SJSA1 (cell line): Measurements from ENCODE around the gene PTPRT. TPM values are rescaled to one million over a fixed set of nuclear protein-coding genes. Genes with fewer than 3 reads are reported as not detected.

Experiments used
- DNase-seq, 2 experiments: peaks; one replicate each; pipeline ENCODE4 v3.0.0-alpha.2; 2015 to 2020; ENCODE audit warnings: low spot score in 2 of 2, low read depth in 1 of 2
- H3K27ac ChIP-seq: fragments of 250-450 bp; sonication (Bioruptor Pico); 2 replicates; pipeline ENCODE4 v1.5.1; 2020; ENCODE audit warnings: mild to moderate bottlenecking, moderate library complexity
- H3K27me3 ChIP-seq: fragments of 250-450 bp; sonication (Bioruptor Pico); replicated peaks from 2 replicates; pipeline ENCODE4 v1.5.1; 2020; ENCODE audit warnings: mild to moderate bottlenecking, moderate library complexity
- H3K36me3 ChIP-seq: fragments of 250-450 bp; sonication (Bioruptor Pico); 2 replicates; pipeline ENCODE4 v1.5.1; 2020; ENCODE audit warnings: mild to moderate bottlenecking
- H3K4me1 ChIP-seq: fragments of 250-450 bp; sonication (Bioruptor Pico); replicated peaks from 2 replicates; pipeline ENCODE4 v1.6.1; 2021; ENCODE audit warnings: mild to moderate bottlenecking
- H3K4me3 ChIP-seq: fragments of 250-450 bp; sonication (Bioruptor Pico); 2 replicates; pipeline ENCODE4 v1.5.1; 2020; ENCODE audit warnings: mild to moderate bottlenecking
- H3K9me3 ChIP-seq: fragments of 250-450 bp; sonication (Bioruptor Pico); replicated peaks from 2 replicates; pipeline ENCODE4 v1.5.1; 2020; ENCODE audit warnings: mild to moderate bottlenecking
- total RNA-seq: library from RNA; depleted of rRNA; stranded (reverse); fragments of >200 nt; shearing (Covaris generic); gene quantifications from 2 replicates; pipeline ENCODE4 v1.2.3, GENCODE V29; 2014; rRNA removed

The PTPRT gene
- total RNA-seq, result not detected in 2 replicates

DNA sequence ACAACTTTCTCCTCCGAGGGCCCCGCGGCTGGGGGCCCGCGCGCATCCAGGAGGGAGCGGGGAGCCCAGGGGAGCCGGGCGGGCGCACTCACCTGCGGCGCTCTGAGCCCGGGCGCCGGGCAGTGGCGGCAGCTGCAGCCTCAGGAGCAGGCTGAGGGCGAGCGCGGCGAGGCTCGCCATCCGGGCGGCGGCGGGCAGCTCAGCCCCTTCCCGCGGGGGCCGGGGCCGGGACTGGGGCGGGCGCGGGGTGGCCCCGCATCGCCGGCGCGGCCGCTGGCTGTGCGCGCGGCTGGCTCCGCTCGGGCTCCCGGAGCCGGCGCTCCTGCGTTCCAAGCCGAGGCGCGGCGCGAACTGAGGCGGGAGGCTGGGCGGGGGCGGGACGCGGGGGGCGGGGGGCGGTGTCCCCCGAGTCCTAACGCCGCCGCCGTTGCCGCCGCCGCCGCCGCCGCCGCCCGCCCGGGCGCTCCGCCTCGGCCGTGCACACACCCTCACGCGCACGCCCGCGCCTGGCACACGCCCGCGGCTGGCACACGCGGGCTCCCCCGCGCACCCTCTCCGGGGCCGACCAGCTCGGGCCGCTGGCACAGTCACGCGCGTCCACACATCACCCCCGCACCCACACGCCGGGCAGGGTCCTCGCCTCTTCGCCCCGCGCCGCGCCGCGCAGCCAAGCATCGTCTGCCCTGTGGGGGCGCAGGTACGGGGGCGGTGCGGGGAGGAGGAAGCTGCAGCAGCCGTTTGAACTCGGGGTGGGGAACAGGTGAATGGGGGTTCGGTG is at the start of gene PTPRT:
Gene PTPRT (minus strand): TSS at position 353 of the 778 bp plus-strand sequence. CDS start 173 bp downstream, at position 180.
- no peaks in the 10 kb centered on the region for H3K9me3 ChIP-seq
- no peak within 1 kb of the TSS for H3K27ac ChIP-seq
- H3K4me1 ChIP-seq, result no peaks in the 10 kb centered on the region
- DNase-seq, result no peak
- H3K36me3 ChIP-seq, result no peaks in the 10 kb centered on the region
- H3K27me3 ChIP-seq, result peaks cover 40% of the 10 kb centered on the region
- no peak within 1 kb of the TSS for H3K4me3 ChIP-seq

DNA sequence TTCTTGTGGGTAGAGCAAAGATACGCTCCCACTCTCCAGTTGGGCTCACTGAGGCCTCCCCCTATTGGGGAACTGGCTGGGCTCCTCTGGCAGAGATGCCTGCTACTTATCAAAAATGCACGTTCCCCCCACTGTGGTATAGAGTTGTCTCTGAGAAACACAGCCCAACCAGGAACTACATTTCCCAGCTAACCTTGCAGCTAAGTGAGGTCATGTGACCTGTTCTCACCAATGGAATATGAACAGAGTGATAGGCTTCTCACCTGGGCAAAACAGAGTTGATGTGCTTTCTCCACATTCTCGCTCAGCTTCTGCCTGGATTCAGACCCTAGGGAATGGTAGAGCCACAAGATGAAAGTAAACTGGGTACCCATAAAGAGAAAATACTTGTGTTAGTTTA is 49.1 kb upstream of the PTPRT start:
- no peaks in the 10 kb centered on the region for H3K9me3 ChIP-seq
- no peaks in the 10 kb centered on the region for H3K4me1 ChIP-seq
- no peaks in the 10 kb centered on the region for H3K36me3 ChIP-seq
- H3K27ac ChIP-seq, result no peak overlapping the region
- 0 out of 2 replicates have a peak, but pooled peaks cover 2% of the 10 kb centered on the region for H3K27me3 ChIP-seq
- no peak overlapping the region for H3K4me3 ChIP-seq
- no peak for DNase-seq

DNA sequence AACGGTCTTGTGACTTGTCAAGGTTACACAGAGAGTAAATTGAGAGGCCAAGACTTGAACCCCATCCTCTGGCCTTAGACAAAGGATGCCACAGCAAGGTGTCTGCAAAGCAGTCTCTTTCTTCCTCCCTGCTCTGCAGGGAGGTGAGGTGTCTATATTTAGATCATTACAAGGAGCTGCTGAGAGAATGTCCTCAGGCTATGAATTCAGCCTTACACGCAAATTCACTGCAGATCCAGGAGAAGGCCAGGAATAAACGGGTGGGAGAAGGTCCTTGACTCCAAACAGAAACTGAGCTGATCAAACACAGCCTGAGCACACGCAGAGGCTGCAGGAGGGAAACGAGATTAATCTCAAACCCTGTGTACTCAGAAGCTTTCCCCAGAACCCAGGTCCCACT is 48.6 kb upstream of the PTPRT start:
- DNase-seq, result no peak
- no peak overlapping the region for H3K27ac ChIP-seq
- H3K4me1 ChIP-seq, result no peaks in the 10 kb centered on the region
- H3K9me3 ChIP-seq, result no peaks in the 10 kb centered on the region
- no peaks in the 10 kb centered on the region for H3K27me3 ChIP-seq
- H3K4me3 ChIP-seq, result no peak overlapping the region
- no peaks in the 10 kb centered on the region for H3K36me3 ChIP-seq

DNA sequence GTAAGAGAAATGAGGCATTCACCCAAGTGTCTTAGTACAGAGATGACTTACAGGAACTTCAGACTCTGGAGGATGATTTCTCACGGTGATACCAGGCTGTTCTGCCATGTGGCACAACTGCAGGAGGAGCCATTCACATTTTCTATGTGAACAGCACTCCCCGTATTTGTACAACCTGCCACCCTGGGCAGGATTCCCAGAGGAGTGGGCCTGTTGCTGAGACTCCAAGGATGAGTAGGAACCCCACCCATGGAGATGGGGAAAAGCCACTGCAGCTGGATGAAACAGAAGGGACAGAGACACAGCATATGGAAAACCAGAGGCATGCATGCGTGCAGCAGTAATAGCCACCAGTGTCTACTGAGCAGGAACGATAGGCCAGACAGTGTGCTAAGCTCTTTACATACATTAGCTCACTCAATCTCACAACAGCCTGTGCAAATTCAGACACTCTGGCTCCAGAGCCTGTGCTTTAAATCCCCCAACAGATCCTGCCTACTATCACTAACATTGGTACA is 48.0 kb upstream of the PTPRT start:
- no peaks in the 10 kb centered on the region for H3K36me3 ChIP-seq
- no peaks in the 10 kb centered on the region for H3K4me1 ChIP-seq
- no peak overlapping the region for H3K27ac ChIP-seq
- no peak for DNase-seq
- H3K9me3 ChIP-seq, result no peaks in the 10 kb centered on the region
- H3K4me3 ChIP-seq, result no peak overlapping the region
- H3K27me3 ChIP-seq, result no peaks in the 10 kb centered on the region

DNA sequence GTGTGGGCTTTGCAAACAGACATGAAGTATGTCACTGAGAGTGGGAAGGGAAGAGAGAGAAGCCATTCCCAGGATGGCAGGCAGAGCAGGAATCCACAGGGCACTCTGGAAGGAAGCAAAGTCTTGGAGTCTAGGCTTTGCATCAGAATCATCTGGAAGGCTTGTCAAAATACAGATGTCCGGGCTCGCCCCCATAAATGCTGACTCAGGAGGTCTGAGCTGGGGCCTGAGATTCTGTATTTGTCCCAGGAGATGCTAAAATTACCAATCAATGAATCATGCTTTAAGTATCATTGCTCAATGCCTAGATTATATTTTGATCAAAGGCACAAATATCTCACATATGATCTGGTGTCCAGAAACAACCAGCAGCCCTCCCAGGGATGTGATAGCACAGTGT is 46.3 kb upstream of the PTPRT start:
- Histone ChIP-seq H3K4me1 (no peaks in the 10 kb centered on the region), H3K27ac (no peak overlapping the region), H3K36me3 (no peaks in the 10 kb centered on the region), H3K27me3 (no peaks in the 10 kb centered on the region), H3K4me3 (no peak overlapping the region), H3K9me3 (no peaks in the 10 kb centered on the region)
- no peak for DNase-seq

DNA sequence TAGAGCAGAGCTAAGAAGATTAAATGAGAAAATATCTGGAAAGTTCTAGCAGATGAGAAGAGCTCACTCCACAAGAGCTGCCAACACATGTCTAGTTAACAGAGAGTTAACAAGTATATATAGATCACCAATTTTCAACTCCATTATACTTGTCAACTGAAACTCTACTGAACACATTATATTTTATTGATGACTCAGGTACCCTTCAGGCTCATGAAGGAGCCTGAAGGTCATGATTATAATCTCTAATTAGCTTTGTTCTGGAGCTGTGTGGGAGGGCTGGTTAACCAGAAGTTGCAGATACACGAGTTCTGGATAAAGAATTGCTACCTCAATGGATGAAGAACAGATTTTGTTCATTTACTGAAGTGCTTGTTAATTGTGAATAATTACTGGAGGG is 42.1 kb upstream of the PTPRT start:
- Histone ChIP-seq H3K4me3 (no peak overlapping the region), H3K9me3 (no peaks in the 10 kb centered on the region), H3K27me3 (no peaks in the 10 kb centered on the region), H3K4me1 (no peaks in the 10 kb centered on the region), H3K27ac (no peak overlapping the region), H3K36me3 (no peaks in the 10 kb centered on the region)
- no peak for DNase-seq

DNA sequence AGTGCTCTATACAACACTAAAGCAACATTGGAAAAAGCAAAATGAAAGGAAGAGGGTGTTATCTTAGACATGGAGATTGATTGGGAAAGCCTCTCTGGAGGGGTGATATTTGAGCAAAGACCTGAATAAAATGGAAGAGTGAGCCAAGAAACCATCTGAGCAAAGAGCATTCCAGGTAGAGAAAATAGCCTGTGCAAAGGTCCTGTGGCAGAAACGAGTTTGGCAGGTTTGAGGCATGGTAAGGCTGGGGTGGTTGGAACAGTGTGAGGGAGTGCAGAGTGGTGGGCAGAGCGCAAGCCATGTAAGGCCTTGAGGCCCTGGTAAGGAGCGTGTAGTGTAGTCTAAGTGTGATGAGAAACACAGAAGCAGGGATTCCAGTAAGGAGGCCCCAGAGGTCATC is 40.0 kb upstream of the PTPRT start:
- no peak overlapping the region for H3K4me3 ChIP-seq

DNA sequence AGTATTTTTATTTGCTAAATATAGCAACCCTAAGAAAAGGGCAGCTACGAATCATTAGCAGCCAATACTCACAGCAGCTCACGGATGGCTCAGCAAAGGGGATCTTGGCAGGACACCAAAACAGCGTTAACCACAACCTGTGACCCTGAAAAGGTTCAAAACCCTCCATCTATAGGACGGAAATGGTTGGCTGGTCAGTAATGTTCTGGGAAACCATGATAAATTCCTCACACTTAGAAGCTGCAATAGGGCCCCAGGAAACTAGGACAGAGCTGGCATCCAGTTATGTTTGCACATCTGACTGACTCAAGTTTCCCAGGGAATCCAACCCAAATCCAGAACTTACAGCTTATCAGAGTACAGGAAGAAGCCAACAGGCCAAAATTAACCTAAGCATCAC is 30.9 kb upstream of the PTPRT start:
- no peak overlapping the region for H3K4me3 ChIP-seq
- H3K36me3 ChIP-seq, result no peaks in the 10 kb centered on the region
- H3K4me1 ChIP-seq, result no peaks in the 10 kb centered on the region
- no peaks in the 10 kb centered on the region for H3K27me3 ChIP-seq
- H3K9me3 ChIP-seq, result no peaks in the 10 kb centered on the region
- no peak overlapping the region for H3K27ac ChIP-seq
- DNase-seq, result no peak

More for the DNA sequence above, 40.0 kb upstream of the PTPRT start:
- Histone ChIP-seq H3K36me3 (no peaks in the 10 kb centered on the region), H3K4me1 (no peaks in the 10 kb centered on the region), H3K27ac (no peak overlapping the region), H3K27me3 (no peaks in the 10 kb centered on the region), H3K9me3 (no peaks in the 10 kb centered on the region)
- DNase-seq, result no peak

DNA sequence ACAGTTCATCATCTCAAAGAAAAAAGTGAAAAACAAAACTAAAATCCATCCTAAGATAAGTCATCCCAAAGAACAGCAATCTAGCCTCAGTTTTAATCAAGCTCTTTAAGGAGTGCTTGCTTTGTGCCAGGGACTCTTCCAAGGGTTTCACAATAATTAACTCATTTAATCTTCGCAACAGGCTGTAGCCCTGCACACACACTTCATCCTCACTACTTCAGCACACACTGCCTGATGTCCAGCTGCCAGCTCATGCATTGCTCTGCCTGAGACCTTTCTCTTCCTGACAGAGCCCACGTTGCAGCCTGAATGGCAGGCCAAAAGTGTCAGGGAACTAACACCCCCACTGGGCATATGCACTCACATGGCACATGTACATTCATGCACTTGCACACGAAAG is 21.2 kb upstream of the PTPRT start:
- Histone ChIP-seq H3K4me3 (no peak overlapping the region), H3K27me3 (no peaks in the 10 kb centered on the region), H3K9me3 (no peaks in the 10 kb centered on the region; the same call in 1 of the 2 replicates), H3K27ac (no peak overlapping the region), H3K4me1 (no peaks in the 10 kb centered on the region), H3K36me3 (no peaks in the 10 kb centered on the region)
- no peak for DNase-seq

DNA sequence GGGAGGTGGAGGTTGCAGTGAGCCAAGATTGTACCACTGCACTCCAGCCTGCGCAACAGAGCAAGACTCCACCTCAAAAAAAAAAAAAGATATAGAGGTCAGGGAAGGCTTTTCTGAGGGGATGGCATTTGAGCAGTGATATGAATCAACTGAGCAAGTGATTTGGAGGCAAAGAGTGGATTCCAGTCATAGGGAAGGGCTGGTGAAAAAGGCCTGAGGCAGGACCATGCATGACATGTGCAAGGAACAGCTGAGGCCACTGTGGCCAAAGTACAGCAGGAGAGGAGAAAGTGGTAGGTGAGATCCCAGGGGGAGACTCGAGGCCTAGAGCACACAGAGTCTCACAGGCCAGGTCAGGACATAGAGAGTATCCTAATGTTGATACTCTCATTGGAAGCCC is 20.1 kb upstream of the PTPRT start:
- Histone ChIP-seq H3K9me3 (no peaks in the 10 kb centered on the region; the same call in 1 of the 2 replicates), H3K36me3 (no peaks in the 10 kb centered on the region), H3K27me3 (no peaks in the 10 kb centered on the region), H3K4me3 (no peak overlapping the region), H3K27ac (no peak overlapping the region), H3K4me1 (no peaks in the 10 kb centered on the region)
- DNase-seq, result no peak

DNA sequence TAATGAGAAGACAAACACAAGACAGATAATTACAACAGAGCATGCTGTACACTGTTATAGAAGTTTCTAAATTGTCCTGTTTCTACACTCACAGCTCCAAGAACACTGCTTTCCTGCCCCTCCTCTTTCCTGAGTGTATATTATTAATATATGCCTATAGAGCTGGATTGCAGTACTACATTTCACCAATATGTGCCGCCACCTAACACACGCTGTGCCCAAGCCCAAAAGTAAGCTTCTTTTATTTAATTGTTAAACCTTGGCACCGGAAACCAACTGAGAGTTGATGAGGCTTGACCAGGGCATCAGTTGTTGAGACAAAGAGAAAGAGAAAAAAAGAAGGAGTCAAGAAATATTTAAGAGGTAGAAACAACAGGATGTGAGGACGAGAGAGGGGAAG is 16.0 kb upstream of the PTPRT start:
- no peak for DNase-seq
- Histone ChIP-seq H3K27me3 (no peaks in the 10 kb centered on the region; the same call in 1 of the 2 replicates), H3K4me3 (no peak overlapping the region), H3K27ac (no peak overlapping the region), H3K36me3 (no peaks in the 10 kb centered on the region), H3K9me3 (no peaks in the 10 kb centered on the region), H3K4me1 (no peaks in the 10 kb centered on the region)

DNA sequence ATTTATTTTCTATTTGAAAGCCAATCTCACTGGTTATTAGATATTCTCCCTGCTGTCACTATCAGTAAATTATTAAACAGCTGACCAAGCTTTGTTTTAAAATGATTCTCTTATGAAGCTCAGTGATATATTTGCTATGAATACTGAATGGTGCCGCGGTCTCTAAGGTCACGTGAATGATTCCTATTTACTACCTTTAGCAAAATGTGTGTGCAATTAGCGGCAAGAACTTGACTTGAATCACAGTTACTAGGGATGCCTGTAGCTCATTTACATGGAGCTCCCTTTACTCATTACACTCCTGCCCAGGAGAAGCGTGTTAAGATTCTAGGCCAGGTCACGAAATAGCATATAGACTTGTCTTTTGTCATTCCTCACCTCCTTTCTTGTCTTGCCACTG is 12.4 kb upstream of the PTPRT start:
- Histone ChIP-seq H3K36me3 (no peaks in the 10 kb centered on the region), H3K9me3 (no peaks in the 10 kb centered on the region), H3K27ac (no peak overlapping the region), H3K4me1 (no peaks in the 10 kb centered on the region), H3K4me3 (no peak overlapping the region), H3K27me3 (no peaks in the 10 kb centered on the region; the same call in 1 of the 2 replicates)
- DNase-seq, result no peak

DNA sequence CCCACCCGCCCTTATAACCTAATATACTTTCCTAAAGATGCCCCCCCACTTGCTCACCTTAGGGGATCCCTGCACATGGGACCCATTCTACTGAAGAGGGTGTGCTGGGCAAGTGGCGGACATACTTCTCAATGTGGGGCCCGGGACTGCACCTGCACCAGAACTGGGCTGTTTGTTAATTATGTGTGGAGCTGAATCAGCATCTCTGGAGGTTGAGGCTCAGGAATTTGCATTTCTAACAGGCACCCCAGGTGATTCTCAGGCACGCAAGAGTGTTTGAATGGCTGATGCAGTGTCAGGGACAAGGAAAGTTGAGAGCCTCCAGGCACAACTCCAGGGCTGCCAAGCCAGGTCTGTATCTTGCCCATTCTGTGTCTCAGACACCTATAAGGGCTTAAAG is 8.9 kb upstream of the PTPRT start:
- Histone ChIP-seq H3K27me3 (no peaks in the 10 kb centered on the region; the same call in 1 of the 2 replicates), H3K9me3 (no peaks in the 10 kb centered on the region), H3K4me3 (no peak overlapping the region), H3K36me3 (no peaks in the 10 kb centered on the region), H3K27ac (no peak overlapping the region), H3K4me1 (no peaks in the 10 kb centered on the region)
- no peak for DNase-seq

DNA sequence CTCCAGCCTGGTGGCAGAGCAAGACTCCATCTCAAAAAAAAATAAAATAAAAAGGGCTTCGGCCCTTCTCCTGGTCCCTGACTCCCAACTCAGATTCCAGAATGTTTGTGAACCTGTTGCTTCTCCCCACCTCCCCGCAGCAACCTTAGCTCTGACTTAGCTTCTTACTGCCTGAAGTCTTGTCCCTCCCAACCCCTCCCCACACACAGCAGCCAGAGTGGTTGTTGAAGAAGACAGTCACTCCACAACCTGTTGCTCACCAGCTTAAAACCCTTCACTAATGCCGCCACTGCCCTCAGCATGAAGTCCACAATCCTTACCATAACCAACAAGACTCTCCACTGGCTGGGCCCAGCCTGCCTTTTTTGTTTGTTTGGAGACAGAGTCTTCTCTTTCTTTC is 6.5 kb upstream of the PTPRT start:
- Histone ChIP-seq H3K4me1 (no peaks in the 10 kb centered on the region), H3K27me3 (peaks cover 1% of the 10 kb centered on the region; the same call in 1 of the 2 replicates), H3K27ac (no peak overlapping the region), H3K36me3 (no peaks in the 10 kb centered on the region), H3K9me3 (no peaks in the 10 kb centered on the region), H3K4me3 (no peak overlapping the region)
- DNase-seq, result no peak
